Measurements from ENCODE around the gene PRELID1. TPM values are rescaled to one million over a fixed set of nuclear protein-coding genes. Genes with fewer than 3 reads are reported as not detected.
"Not testable (repeated sequence)": the region's sequence is repeated elsewhere in the genome, so short reads cannot be mapped to it uniquely, and the experiment has no call there.

PRELID1 gene, protein sequence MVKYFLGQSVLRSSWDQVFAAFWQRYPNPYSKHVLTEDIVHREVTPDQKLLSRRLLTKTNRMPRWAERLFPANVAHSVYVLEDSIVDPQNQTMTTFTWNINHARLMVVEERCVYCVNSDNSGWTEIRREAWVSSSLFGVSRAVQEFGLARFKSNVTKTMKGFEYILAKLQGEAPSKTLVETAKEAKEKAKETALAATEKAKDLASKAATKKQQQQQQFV
- total RNA-seq = 80.5 to 89.8 TPM (median 81.2 TPM) in 3 replicates

DNA sequence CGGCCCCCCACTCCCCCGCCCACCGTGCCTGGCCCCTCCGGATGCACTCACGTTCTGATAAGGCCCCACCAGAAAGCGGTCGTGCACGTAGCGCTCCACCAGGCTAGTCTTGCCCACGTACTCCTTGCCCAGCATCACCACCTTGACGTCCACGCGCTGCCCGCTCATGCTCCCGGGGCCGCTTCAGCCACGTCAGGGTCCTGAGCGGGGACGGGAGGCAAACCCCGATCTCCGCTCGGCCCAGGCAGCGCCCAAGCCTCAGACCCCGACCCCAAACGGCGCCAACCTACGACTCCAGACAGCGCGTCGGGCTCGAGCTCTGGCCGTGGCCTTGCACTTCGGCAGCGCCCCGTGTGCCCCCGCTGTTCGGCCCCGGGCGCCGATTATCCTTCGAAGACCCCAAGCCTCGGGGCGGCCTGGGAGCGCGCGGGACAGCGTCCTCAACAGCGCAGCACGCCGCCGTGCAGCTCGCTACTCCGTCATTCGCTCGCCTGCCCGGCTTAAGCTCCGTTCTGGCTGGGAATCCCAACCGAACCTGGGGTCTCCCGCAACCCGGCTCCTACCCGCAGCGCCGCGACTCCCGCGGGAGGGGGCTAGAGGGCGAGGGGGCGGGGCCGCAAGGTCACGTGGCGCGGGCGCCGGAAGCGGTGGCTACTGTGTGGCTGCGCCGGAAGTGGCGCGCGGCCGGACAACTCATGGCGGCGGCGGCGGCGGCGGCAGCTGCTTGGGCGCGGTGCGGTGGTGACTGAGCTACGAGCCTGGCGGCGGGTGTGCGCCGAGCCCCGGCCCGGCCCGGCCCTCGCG lies at the start of gene PRELID1, which contains the start of gene RAB24:
TSS of gene PRELID1 (plus strand) at position 679 of the 804 bp plus-strand sequence. CDS start 187 bp downstream, outside the sequence.
TSS of gene RAB24 (minus strand) at position 599 of the 804 bp plus-strand sequence. CDS start at position 168, 431 bp downstream.
- H3K4me1 Mint-ChIP-seq = peaks cover 45% of the 10 kb centered on the region
- no peaks in the 10 kb centered on the region for H3K27me3 Mint-ChIP-seq (ENCODE audit: low read depth)
- TF ChIP-seq, protein P1, sequence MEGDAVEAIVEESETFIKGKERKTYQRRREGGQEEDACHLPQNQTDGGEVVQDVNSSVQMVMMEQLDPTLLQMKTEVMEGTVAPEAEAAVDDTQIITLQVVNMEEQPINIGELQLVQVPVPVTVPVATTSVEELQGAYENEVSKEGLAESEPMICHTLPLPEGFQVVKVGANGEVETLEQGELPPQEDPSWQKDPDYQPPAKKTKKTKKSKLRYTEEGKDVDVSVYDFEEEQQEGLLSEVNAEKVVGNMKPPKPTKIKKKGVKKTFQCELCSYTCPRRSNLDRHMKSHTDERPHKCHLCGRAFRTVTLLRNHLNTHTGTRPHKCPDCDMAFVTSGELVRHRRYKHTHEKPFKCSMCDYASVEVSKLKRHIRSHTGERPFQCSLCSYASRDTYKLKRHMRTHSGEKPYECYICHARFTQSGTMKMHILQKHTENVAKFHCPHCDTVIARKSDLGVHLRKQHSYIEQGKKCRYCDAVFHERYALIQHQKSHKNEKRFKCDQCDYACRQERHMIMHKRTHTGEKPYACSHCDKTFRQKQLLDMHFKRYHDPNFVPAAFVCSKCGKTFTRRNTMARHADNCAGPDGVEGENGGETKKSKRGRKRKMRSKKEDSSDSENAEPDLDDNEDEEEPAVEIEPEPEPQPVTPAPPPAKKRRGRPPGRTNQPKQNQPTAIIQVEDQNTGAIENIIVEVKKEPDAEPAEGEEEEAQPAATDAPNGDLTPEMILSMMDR (IDR thresholded peaks at IDR 0.05; ENCODE audit: unreplicated experiment) = no peak
- H3K36me3 Mint-ChIP-seq = peaks cover 10% of the 10 kb centered on the region
- peak; percentile 84 to 94 for DNase-seq (ENCODE audit: low spot score in 2 of 2, unreplicated experiment in 2 of 2)
- no peaks in the 10 kb centered on the region for H3K9me3 Mint-ChIP-seq
- H3K27ac Mint-ChIP-seq = peak within 1 kb of the TSS; percentile 98
- peak within 1 kb of the TSS; percentile 90 for H3K4me3 Mint-ChIP-seq

DNA sequence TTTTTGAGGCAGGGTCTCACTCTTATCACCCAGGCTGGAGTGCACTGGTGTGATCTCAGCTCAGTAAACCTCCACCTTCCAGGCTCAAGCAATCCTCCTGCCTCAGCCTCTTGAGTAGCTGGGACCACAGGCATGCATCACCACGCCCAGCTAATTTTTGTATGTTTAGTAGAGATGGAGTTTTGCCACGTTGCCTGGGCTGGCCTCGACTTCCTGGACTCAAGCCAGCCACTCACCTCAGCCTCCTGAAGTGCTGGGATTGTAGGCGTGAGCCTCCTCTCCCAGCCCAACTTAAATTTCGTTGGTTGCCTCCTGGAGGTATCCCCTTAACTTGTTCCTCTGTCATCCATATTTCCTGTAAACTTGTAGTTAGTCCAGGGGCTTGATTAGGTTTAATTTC lies 47.3 kb upstream of the PRELID1 start:
- Mint-ChIP-seq H3K27ac (peak overlapping the region; percentile 36), H3K4me3 (no peak overlapping the region), H3K9me3 (no peaks in the 10 kb centered on the region), H3K36me3 (peaks cover 42% of the 10 kb centered on the region), H3K4me1 (no peaks in the 10 kb centered on the region), H3K27me3 (ENCODE audit: low read depth) (no peaks in the 10 kb centered on the region)
- TF ChIP-seq, protein P1 (IDR thresholded peaks at IDR 0.05; ENCODE audit: unreplicated experiment) = no peak
- DNase-seq (ENCODE audit: low spot score in 2 of 2, unreplicated experiment in 2 of 2) = no peak

DNA sequence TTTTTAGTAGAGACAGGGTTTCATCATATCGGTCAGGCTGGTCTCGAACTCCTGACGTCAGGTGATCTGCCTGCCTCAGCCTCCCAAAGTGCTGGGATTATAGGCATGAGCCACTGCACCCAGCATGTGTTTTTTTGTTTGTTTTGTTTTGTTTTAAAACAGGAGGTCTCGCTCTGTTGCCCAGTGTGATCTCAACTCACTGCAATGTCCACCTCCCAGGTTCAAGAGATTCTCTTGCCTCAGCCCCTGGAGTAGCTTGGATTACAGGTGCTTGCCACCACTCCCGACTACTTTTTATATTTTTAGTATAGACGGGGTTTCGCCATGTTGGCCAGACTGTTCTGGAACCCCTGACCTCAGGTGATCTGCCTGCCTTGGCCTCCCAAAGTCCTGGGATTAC lies 44.9 kb upstream of the PRELID1 start:
- H3K4me1 Mint-ChIP-seq; DNase-seq (ENCODE audit: low spot score in 2 of 2, unreplicated experiment in 2 of 2); H3K9me3 Mint-ChIP-seq; H3K4me3 Mint-ChIP-seq; H3K27me3 Mint-ChIP-seq (ENCODE audit: low read depth); H3K27ac Mint-ChIP-seq: not testable (repeated sequence)
- peaks cover 44% of the 10 kb centered on the region for H3K36me3 Mint-ChIP-seq

DNA sequence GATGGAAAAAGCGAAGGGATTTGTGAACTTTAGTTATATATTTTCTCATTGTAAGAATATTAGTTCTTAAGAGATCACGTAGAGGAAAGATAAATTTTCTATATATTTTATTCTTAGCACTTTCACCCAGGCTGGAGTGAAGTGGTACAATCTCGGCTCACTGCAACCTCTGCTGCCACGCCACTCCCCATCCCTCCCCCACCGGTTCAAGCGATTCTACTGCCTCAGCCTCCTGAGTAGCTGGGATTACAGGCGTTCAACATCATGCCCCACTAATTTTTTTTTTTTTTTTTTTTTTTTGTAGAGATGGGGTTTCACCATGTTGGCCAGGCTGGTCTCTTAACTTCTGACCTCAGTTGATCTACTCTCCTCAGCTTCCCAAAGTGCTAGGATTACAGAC lies 42.6 kb upstream of the PRELID1 start:
- Mint-ChIP-seq H3K9me3 (no peaks in the 10 kb centered on the region), H3K27ac (no peak overlapping the region), H3K27me3 (ENCODE audit: low read depth) (no peaks in the 10 kb centered on the region), H3K4me1 (no peaks in the 10 kb centered on the region), H3K36me3 (peaks cover 48% of the 10 kb centered on the region), H3K4me3 (no peak overlapping the region)
- TF ChIP-seq, protein P1 (IDR thresholded peaks at IDR 0.05; ENCODE audit: unreplicated experiment) = no peak
- DNase-seq (ENCODE audit: low spot score in 2 of 2, unreplicated experiment in 2 of 2) = no peak

DNA sequence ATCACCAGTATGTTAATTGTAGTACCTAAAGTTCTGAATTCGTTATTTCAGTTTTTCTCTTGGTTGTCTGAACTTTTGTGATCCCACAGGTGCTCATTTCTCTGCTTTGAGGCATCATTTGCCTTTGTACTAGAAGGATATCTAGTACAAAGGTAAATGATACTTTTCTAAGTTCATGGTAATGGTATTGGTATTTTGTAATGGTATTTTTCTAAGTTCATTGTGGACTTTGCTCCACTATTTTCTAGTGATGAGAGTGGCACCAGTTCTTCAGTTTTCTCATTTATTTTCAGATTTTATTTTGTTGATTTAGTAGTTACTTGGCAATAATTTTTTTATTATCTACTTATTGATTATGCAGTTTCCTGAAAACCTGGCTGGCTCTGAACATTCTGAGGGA lies 42.1 kb upstream of the PRELID1 start:
- no peak overlapping the region for H3K27ac Mint-ChIP-seq
- H3K27me3 Mint-ChIP-seq (ENCODE audit: low read depth) = no peaks in the 10 kb centered on the region
- no peak overlapping the region for H3K4me3 Mint-ChIP-seq
- peaks cover 53% of the 10 kb centered on the region for H3K36me3 Mint-ChIP-seq
- H3K4me1 Mint-ChIP-seq = no peaks in the 10 kb centered on the region
- H3K9me3 Mint-ChIP-seq = no peaks in the 10 kb centered on the region
- TF ChIP-seq, protein P1 (IDR thresholded peaks at IDR 0.05; ENCODE audit: unreplicated experiment) = no peak
- no peak for DNase-seq (ENCODE audit: low spot score in 2 of 2, unreplicated experiment in 2 of 2)

DNA sequence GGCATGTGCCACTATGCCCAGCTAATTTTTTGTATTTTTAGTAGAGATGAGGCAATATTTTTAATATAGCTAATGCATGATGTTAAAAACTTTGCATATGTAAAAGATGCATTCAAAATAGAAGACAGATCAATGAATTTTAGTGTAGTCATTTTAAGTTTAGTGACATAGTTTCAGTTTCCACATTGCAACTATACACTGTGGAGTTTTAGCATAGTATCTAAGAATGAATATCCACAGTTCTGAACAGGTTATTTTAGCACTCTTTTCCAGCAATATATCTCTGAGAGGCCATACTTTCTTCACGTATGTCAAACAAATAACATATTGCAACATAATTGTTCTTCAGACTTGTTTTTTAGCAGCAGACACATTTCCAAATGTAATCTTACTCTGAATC lies 39.4 kb upstream of the PRELID1 start:
- TF ChIP-seq, protein P1 (IDR thresholded peaks at IDR 0.05; ENCODE audit: unreplicated experiment) = no peak
- no peaks in the 10 kb centered on the region for H3K9me3 Mint-ChIP-seq
- H3K36me3 Mint-ChIP-seq = peaks cover 44% of the 10 kb centered on the region
- DNase-seq (ENCODE audit: low spot score in 2 of 2, unreplicated experiment in 2 of 2) = no peak
- peak overlapping the region; percentile 25 for H3K27ac Mint-ChIP-seq
- no peaks in the 10 kb centered on the region for H3K27me3 Mint-ChIP-seq (ENCODE audit: low read depth)
- H3K4me1 Mint-ChIP-seq = no peaks in the 10 kb centered on the region
- H3K4me3 Mint-ChIP-seq = no peak overlapping the region
